Rectal smooth muscle tissue (tissue), 1 donor: Measurements from ENCODE around the gene RBM20.

Experiments used
- H3K27ac ChIP-seq: one replicate; pipeline ENCODE4 v1.7.0; 2013; ENCODE audit warnings: low read depth, low read length, inconsistent platforms
- H3K27me3 ChIP-seq: one replicate; pipeline ENCODE4 v1.7.0; 2013; ENCODE audit warnings: low read length; ENCODE audit not compliant: control insufficient read depth, insufficient read depth
- H3K36me3 ChIP-seq: one replicate; pipeline ENCODE4 v1.7.0; 2013; ENCODE audit warnings: low read length; ENCODE audit not compliant: control insufficient read depth, insufficient read depth
- H3K4me1 ChIP-seq: one replicate; pipeline ENCODE4 v1.7.0; 2013; ENCODE audit warnings: low read length; ENCODE audit not compliant: control insufficient read depth, insufficient read depth
- H3K4me3 ChIP-seq: one replicate; pipeline ENCODE4 v1.7.0; 2013; ENCODE audit warnings: low read length
- H3K9ac ChIP-seq: one replicate; pipeline ENCODE4 v1.7.0; 2013; ENCODE audit warnings: low read length

Gene RBM20

DNA sequence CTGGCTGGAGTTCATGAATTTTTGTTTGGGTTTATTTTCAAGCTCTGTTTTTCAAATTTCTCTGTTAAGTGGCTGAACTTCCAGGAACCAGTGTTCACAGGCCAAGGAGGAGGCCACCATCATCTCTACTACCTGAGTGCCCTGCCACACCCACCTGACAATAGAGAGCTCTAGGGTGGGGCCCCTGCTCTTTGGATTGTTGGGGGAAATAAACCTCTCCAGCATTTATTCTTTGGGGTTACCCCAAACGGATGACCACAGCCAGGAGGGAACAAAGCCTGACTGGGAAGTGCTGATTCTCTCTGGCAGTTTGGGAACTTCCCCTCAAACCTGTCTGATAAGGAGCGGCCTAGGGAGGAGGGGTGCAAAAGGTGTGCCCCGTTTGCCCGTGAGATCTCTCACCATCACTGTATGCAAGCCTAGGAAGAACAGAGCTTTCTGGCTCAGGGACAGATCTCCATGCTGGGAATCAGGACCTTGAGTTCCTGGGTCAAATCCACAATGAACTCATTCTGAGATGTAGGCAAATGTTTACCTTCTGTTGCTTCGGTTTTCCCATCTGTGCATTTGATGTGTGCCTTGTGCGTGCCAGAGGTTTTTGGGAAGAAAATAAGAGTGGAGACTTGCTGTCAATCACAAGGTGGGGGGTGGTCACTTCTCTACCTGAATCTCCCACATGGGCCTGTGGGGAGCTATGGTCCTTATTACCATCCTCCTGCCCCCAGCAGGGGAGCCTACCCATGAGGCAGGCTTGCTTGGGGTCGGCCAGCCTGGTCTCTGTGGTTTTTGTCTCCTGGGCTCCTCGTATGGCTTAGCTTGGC is 199.9 kb downstream of the RBM20 start:
- Histone ChIP-seq H3K9ac (no peak overlapping the region), H3K4me3 (no peak overlapping the region), H3K4me1 (no peaks in the 10 kb centered on the region), H3K27me3 (no peaks in the 10 kb centered on the region), H3K36me3 (no peaks in the 10 kb centered on the region), H3K27ac (no peak overlapping the region)

DNA sequence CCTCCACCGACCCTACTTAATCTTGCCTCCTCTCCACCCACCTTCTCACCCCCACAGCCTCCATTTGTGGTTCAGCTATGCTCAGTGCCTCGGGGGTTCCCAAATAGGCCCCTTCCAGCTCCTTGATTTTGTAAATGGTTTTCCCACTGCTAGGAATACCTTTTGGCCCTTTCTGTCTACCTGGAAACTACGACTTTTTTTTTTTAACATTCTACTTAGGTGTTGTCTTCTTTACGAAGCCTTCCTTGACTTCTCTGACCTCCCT is 200.4 kb downstream of the RBM20 start:
- Histone ChIP-seq H3K9ac (no peak overlapping the region), H3K4me1 (no peaks in the 10 kb centered on the region), H3K27ac (no peak overlapping the region), H3K4me3 (no peak overlapping the region), H3K36me3 (no peaks in the 10 kb centered on the region), H3K27me3 (no peaks in the 10 kb centered on the region)

DNA sequence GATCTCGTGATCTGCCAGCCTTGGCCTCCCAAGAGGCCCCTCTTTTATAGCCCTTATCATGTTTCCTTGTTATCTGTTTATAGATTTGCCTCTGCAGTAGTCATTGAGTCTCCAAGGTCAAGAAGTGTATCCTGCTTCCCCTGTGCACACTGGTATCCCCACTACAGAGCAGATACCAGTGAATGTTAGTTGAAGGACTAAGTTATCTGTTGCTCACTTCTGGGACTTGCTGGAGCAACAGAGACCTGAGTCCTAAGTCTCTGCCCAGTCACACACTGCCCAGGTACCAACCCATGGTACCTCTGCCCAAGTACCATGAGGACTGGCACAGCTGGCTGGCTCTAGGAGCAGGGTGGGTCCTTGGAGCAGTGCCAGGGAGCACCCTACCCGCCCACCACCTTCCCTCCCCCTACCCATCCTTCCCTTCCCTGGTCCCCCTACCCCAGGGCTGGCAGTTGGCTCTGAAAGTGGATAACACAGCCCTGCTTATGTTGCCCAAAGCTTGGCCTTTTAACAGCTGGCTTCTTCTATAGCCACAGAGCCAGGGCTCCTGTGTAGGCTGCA is 201.1 kb downstream of the RBM20 start:
- H3K4me1 ChIP-seq, result no peaks in the 10 kb centered on the region
- H3K36me3 ChIP-seq, result no peaks in the 10 kb centered on the region
- no peak overlapping the region for H3K27ac ChIP-seq
- no peak overlapping the region for H3K4me3 ChIP-seq
- H3K27me3 ChIP-seq, result no peaks in the 10 kb centered on the region
- H3K9ac ChIP-seq, result no peak overlapping the region

DNA sequence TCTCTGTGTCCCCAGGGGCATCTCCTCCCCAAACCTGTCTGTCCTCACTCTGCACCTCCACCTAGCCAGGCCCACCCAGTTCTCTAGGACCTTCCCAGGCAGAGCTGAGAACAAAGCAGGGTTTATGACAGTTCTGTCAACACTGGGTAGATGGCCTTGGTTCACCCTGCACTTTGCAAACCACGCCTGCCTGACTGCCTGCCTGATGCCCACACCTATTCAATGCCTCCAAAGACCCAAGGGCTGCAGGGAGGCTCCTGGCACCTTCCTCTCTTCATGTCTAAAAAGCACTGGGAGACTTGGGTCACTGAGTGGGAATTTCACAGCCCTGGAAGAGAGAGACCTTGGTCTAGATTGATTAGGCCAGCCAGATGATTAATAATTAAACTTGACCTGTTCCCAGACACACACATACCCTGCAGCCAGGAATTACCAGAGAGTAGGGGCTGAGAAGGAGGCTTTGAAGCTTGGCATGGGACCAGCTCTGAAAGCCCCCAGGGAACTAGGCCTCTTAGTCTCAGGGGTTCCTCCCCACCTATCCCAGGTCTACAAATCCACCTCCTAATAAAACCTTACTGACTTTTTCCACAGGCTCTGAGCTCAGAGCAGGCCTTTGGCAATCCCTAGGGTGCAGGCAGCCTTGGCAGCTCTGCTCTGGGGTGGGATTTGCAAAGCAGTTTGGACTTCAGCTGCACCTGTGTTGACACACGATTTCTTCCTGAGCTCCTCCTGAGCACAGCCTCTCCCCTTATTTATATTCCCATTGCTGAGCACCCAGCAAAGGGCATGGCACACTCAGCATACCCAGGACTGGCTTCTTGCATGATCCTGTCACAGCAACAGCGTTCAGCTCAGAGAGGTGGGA is 201.9 kb downstream of the RBM20 start:
- Histone ChIP-seq H3K27ac (no peak overlapping the region), H3K4me1 (no peaks in the 10 kb centered on the region), H3K27me3 (no peaks in the 10 kb centered on the region), H3K36me3 (no peaks in the 10 kb centered on the region), H3K9ac (no peak overlapping the region), H3K4me3 (no peak overlapping the region)

DNA sequence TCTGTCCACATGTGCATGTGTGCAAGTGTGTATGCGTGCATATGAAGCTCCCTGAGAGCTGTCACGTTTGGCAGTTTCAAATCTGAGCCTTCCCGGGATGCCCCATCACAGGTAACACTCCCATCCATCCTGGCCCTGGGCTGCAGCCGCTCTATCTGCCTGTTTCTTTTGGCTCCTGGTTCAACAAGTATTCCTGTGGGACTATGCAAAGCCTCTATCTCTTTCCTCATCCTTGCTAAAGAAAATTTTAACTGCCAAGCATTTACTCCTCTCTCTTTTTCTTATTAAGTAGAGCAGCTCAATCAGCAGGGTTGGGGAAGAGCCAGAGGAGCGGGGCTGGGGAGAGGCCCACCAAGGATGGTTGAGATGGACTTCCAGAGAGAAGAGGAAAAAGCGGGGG is 203.2 kb downstream of the RBM20 start:
- H3K4me3 ChIP-seq, result no peak overlapping the region
- no peaks in the 10 kb centered on the region for H3K27me3 ChIP-seq
- H3K36me3 ChIP-seq, result no peaks in the 10 kb centered on the region
- no peak overlapping the region for H3K27ac ChIP-seq
- no peak overlapping the region for H3K9ac ChIP-seq
- no peaks in the 10 kb centered on the region for H3K4me1 ChIP-seq

DNA sequence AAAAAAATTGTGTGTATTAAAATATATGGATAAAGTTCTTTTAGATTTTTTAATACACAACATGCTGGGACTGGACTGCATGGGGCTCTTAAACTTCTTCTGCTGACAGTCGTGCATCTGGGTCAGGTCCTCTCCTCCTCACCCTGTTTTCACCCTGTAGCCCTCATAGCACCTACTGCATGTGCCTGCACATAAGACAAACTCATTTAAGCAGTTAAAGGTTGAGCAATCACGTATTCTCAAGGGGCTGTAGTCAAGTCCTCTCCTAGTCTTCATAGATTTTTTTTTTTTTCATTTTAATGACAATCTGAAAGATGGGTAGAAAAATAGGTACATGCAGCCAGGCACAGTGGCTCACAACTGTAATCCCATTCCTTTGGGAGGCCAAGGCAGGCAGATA is 204.0 kb downstream of the RBM20 start:
- no peak overlapping the region for H3K4me3 ChIP-seq

DNA sequence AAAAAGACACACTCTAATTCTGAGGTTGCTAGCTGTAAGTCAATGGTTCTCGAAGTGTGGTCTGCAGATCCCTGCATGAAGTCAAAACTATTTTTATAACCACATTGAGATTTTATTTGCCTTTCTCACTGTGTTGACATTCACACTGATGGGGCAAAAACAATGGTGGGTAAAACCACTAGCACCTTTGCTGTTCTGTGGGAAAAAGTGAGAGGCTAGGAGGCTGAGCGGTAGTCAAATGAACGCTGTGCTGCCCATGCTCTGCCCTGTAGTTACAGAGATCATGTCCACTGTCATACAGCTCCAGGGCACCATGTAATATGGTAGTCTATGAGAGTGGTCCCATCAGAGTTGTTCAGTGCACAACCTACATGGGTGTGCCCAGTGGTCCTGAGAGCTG is 206.0 kb downstream of the RBM20 start:
- Histone ChIP-seq H3K27me3 (no peaks in the 10 kb centered on the region), H3K4me3 (no peak overlapping the region), H3K27ac (no peak overlapping the region), H3K4me1 (no peaks in the 10 kb centered on the region), H3K9ac (no peak overlapping the region), H3K36me3 (no peaks in the 10 kb centered on the region)

More for the DNA sequence above, 204.0 kb downstream of the RBM20 start:
- Histone ChIP-seq H3K4me1 (no peaks in the 10 kb centered on the region), H3K27ac (no peak overlapping the region), H3K9ac (no peak overlapping the region), H3K36me3 (no peaks in the 10 kb centered on the region), H3K27me3 (no peaks in the 10 kb centered on the region)

DNA sequence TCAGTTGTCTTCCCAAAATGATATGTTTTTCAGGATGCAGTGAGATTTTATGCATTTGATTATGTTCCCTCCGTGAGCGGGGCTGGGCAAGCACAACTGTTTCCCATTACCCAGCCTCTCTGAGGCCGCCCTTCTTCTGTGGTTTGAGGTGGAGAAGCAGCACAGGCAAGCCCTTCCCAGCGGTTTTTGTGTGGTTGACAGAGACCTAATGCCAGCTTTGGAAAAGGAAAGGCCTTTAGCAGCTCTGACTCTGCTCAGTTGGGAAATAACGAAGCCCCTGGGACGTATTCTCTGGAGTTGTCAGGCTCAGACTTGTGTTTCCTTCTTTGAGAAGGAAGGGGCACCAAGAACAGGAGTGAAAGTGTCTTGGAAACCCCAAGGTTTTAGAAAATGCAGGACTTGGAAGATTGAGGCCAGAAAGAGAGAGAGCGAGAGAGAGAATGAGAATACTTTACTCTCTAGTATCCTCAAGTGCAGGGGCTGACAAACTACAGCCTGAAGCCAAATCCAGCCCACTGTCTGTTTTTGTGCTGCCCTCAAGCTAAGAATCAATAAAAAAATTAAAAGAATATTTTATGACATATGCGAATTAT is 207.0 kb downstream of the RBM20 start:
- Histone ChIP-seq H3K4me1 (no peaks in the 10 kb centered on the region), H3K9ac (no peak overlapping the region), H3K27ac (no peak overlapping the region), H3K36me3 (no peaks in the 10 kb centered on the region), H3K4me3 (no peak overlapping the region), H3K27me3 (no peaks in the 10 kb centered on the region)

DNA sequence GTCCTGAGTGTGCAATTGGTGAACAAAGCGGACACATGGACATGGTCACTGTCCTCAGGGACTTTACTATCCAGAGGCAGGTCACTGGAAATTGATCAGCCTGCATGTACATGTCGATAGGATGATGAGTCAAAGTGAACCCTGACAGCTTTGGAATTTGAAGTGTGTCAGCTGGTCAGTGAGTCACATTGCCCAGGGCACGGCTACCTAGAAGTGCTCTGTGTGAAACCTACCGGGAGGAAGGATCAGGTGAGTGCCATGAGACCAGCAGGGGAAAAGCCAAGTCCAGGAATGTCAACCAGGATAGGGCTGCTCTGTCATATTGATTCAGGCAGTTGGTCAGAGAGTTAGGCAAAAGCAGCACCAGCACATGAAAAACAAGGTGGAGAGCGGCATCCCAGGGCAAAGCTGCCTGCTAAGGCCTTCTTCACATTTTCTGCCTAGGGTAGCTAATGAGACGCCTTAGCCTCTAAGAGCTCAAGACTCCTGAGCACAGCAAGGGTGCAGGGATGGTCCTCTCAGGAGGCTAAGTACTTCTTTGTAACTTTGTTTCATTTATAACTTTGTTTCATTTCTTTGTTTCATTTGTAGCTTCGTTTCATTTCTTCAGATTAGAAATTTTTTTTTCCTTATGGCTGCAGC is 208.2 kb downstream of the RBM20 start:
- no peaks in the 10 kb centered on the region for H3K36me3 ChIP-seq
- H3K4me3 ChIP-seq, result no peak overlapping the region
- H3K27me3 ChIP-seq, result no peaks in the 10 kb centered on the region
- no peak overlapping the region for H3K27ac ChIP-seq
- no peak overlapping the region for H3K9ac ChIP-seq
- no peaks in the 10 kb centered on the region for H3K4me1 ChIP-seq

DNA sequence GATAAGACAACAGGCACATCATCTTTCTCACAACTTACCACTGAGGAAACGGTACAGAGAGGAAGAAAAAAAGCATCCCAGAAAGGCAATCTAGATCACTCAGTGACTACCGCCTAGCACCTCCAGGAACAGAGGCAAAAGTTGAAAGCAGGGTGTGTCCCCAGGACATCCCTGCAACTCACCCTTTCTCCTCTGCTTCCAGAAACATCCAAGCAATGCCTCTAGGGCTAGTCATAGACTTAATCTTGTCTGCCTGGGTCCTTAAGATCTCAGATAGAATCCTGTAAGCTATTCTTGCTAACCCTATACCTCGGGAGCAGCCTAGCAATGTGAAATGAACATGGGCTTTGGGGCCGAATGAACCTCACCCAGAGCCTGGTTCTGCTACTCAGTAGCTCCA is 208.8 kb downstream of the RBM20 start:
- Histone ChIP-seq H3K4me3 (no peak overlapping the region), H3K27ac (no peak overlapping the region), H3K4me1 (no peaks in the 10 kb centered on the region), H3K27me3 (no peaks in the 10 kb centered on the region), H3K9ac (no peak overlapping the region), H3K36me3 (no peaks in the 10 kb centered on the region)

DNA sequence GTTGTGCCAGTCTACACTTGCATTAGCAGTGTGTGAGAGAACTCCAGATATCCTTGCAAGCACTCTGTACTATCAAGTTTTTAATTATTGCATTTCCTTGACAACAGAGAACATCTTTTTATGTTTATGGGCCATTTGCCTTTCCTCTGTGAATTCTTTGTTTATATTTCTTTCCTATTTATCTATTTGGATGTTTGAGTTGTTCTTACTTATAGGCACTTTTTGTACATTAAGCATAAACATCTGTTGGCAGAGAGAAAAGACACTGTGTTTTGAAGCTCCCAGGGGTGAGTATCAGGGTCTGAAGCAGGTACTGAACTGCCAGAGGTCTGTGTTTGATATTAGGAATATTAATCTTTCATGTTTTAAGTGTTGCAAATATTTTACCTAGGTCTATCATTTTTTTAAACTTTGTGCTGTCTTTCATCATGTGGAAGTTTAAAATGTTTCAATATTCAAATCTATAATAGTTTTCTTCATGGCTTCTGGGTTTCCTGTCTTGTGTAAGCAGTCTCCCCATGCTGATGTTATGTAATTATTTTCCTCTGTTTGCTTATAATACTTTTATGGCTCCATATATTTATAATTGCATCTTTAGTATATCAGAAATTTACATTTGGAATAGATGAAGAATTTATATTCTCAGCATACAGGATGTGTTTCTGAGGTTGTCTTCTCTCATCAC is 209.9 kb downstream of the RBM20 start:
- no peaks in the 10 kb centered on the region for H3K27me3 ChIP-seq
- no peaks in the 10 kb centered on the region for H3K36me3 ChIP-seq
- H3K4me3 ChIP-seq, result no peak overlapping the region
- no peak overlapping the region for H3K27ac ChIP-seq
- H3K9ac ChIP-seq, result no peak overlapping the region
- no peaks in the 10 kb centered on the region for H3K4me1 ChIP-seq
